AG04449 (cell line): ENCODE results near the gene SPATA31D3.
"Not testable (repeated sequence)": the region's sequence is repeated elsewhere in the genome, so short reads cannot be mapped to it uniquely, and the experiment has no call there.

ENCODE experiments used
- CTCF ChIA-PET: fragments of 350-600 bp; formaldehyde crosslinking; extraction: SDS; loops from one replicate; lab custom pipeline; 2021; ENCODE audit warnings: antibody characterized with exemption; lab: Yijun Ruan, JAX
- POLR2A ChIA-PET: fragments of 400-600, 350-600 bp; formaldehyde crosslinking; extraction: SDS; loops from one replicate; lab custom pipeline; 2020; ENCODE audit warnings: antibody characterized with exemption, inconsistent platforms; lab: Yijun Ruan, JAX
- DNase-seq: peaks from one replicate; pipeline ENCODE4 v3.0.0-alpha.2; 2010; ENCODE audit warnings: low read depth, low spot score
- H3K4me3 ChIP-seq: 2 replicates; pipeline ENCODE4 v1.5.1; 2011; ENCODE audit warnings: low read depth, mild to moderate bottlenecking, control low read depth, low read length
- CTCF ChIP-seq: IDR thresholded peaks from one replicate; pipeline ENCODE4 v1.5.1; 2011; ENCODE audit warnings: mild to moderate bottlenecking, moderate library complexity, low read length, control low read depth, inconsistent platforms; ENCODE audit not compliant: insufficient read depth; ENCODE audit errors: missing control alignments

Gene SPATA31D3

GRCh38 chr9:81976351-81976750 lies 33.1 kb downstream of the SPATA31D3 start:
- ChIA-PET CTCF (no interaction called here), POLR2A (no interaction called here)
- H3K4me3 ChIP-seq = no peak overlapping the region
- DNase-seq = no peak
- no peak for TF ChIP-seq CTCF

- no peak for TF ChIP-seq CTCF
- ChIA-PET CTCF (interaction anchor here (0.8 kb wide), 1 partner anchor 17 kb away, joined by 3 read pairs; no protein-coding TSS in a partner anchor), POLR2A (no interaction called here)
- no peak for DNase-seq
- no peak overlapping the region for H3K4me3 ChIP-seq
Measured at GRCh38 chr9:81979196-81979595, 35.9 kb downstream of the SPATA31D3 start.

- no peak overlapping the region for H3K4me3 ChIP-seq
- TF ChIP-seq CTCF = no peak
- ChIA-PET POLR2A (no interaction called here), CTCF (no interaction called here)
- no peak for DNase-seq
Measured at GRCh38 chr9:81980568-81980967, 37.3 kb downstream of the SPATA31D3 start.

- no peak overlapping the region for H3K4me3 ChIP-seq
- TF ChIP-seq CTCF = no peak
- CTCF ChIA-PET = no interaction called here
- POLR2A ChIA-PET = no interaction called here
- DNase-seq = no peak
Measured at GRCh38 chr9:81981883-81982282, 38.6 kb downstream of the SPATA31D3 start.

GRCh38 chr9:81984928-81985327 lies 41.6 kb downstream of the SPATA31D3 start:
- no peak for TF ChIP-seq CTCF
- POLR2A ChIA-PET = no interaction called here
- CTCF ChIA-PET = no interaction called here
- no peak overlapping the region for H3K4me3 ChIP-seq
- no peak for DNase-seq

GRCh38 chr9:81986051-81986450 lies 42.8 kb downstream of the SPATA31D3 start:
- no peak overlapping the region for H3K4me3 ChIP-seq
- CTCF ChIA-PET = no interaction called here
- POLR2A ChIA-PET = no interaction called here
- no peak for TF ChIP-seq CTCF
- DNase-seq = no peak

- DNase-seq, H3K4me3 ChIP-seq, CTCF ChIA-PET, POLR2A ChIA-PET: not testable (repeated sequence)
Measured at GRCh38 chr9:81988472-81988871, 45.2 kb downstream of the SPATA31D3 start, which contains the start of gene SPATA31D1. SPATA31D1 (plus strand) TSS chr9:81988772; CDS start chr9:81988819, 47 bp downstream.
